K562 (cell line): ENCODE results near the gene PRKCB. TPM values are rescaled to one million over a fixed set of nuclear protein-coding genes. Genes with fewer than 3 reads are reported as not detected.

ENCODE experiments used
- ARNT ChIP-seq, 2 experiments: fragments of 450-650 bp; IDR thresholded peaks; 2 replicates each; pipeline ENCODE4 v1.6.1; 2016; ENCODE audit warnings: mild to moderate bottlenecking in 1 of 2
- BMI1 ChIP-seq: fragments of 150-350 bp; IDR thresholded peaks from 2 replicates; pipeline ENCODE4 v1.6.1; 2014; ENCODE audit warnings: low read length
- EZH2 ChIP-seq: IDR thresholded peaks from 2 replicates; pipeline ENCODE4 v1.6.1; 2012; ENCODE audit warnings: low read depth, mild to moderate bottlenecking, inconsistent platforms, low read length, borderline replicate concordance
- FUS ChIP-seq: fragments of 200-400 bp; formaldehyde crosslinking; optimal IDR thresholded peaks from 2 replicates; pipeline ENCODE3; 2017; ENCODE audit warnings: low read depth, low read length
- MED1 ChIP-seq: sonication (generic); formaldehyde crosslinking; IDR thresholded peaks from 2 replicates; pipeline ENCODE4 v1.8.1; 2023; ENCODE audit warnings: missing genetic modification reagents, borderline replicate concordance
- MYNN ChIP-seq, 2 experiments: sonication (generic); formaldehyde crosslinking in 1 of 2; IDR thresholded peaks; 2 replicates each; pipeline versions ENCODE4 v1.5.0 to v1.6.1; 2016 to 2020; ENCODE audit warnings: antibody characterized with exemption in 1 of 2, missing genetic modification reagents in 1 of 2
- NCOA4 ChIP-seq: fragments of 450-650 bp; IDR thresholded peaks from 2 replicates; pipeline ENCODE4 v1.6.1; 2018; ENCODE audit warnings: mild to moderate bottlenecking; ENCODE audit not compliant: partially characterized antibody
- PURB ChIP-seq: sonication (generic); formaldehyde crosslinking; IDR thresholded peaks from 2 replicates; pipeline ENCODE4 v1.9.0; 2021; ENCODE audit warnings: low read depth, mild to moderate bottlenecking, missing genetic modification reagents
- RAD21 ChIP-seq, 2 experiments: fragments of 250-450 bp in 1 of 2; fragments of 450-650 bp in 1 of 2; sonication (Bioruptor Pico) in 1 of 2; formaldehyde crosslinking in 1 of 2; IDR thresholded peaks in 1 of 2; conservative IDR thresholded peaks in 1 of 2; 2 replicates each; pipeline versions ENCODE4 v1.4.0 to v1.8.0; 2020 to 2022; ENCODE audit warnings: mild to moderate bottlenecking in 2 of 2, moderate library complexity in 1 of 2
- TRIM28 ChIP-seq: fragments of 450-650 bp; IDR thresholded peaks from 2 replicates; pipeline ENCODE4 v1.6.1; 2017
- XRCC4 ChIP-seq: IDR thresholded peaks from one replicate; pipeline ENCODE4 v1.6.1; 2011; ENCODE audit not compliant: insufficient read depth, insufficient read length; ENCODE audit errors: extremely low read depth
- ZBTB40 ChIP-seq, 2 experiments: fragments of 450-650 bp in 1 of 2; sonication (generic) in 1 of 2; formaldehyde crosslinking in 1 of 2; IDR thresholded peaks; 2 replicates each; pipeline versions ENCODE4 v1.7.1 to v1.9.0; 2016 to 2022; ENCODE audit warnings: inconsistent platforms in 1 of 2, mild to moderate bottlenecking in 1 of 2, missing genetic modification reagents in 1 of 2
- ZNF133 ChIP-seq: fragments of 250-450 bp; sonication (Bioruptor Pico); IDR thresholded peaks from 2 replicates; pipeline ENCODE4 v1.4.0; 2020; ENCODE audit warnings: mild to moderate bottlenecking
- ZNF175 ChIP-seq: fragments of 200-800 bp; sonication (Bioruptor generic); IDR thresholded peaks from 2 replicates; pipeline ENCODE4 v1.6.1; 2016; ENCODE audit warnings: low read depth, mild to moderate bottlenecking, missing genetic modification characterization, missing compliant biosample characterization
- ZNF232 ChIP-seq: sonication (generic); formaldehyde crosslinking; IDR thresholded peaks from 2 replicates; pipeline ENCODE4 v1.8.0; 2022; ENCODE audit warnings: mild to moderate bottlenecking, missing genetic modification reagents
- ZNF274 ChIP-seq: IDR thresholded peaks from 2 replicates; pipeline ENCODE4 v1.6.1; 2011; ENCODE audit warnings: low read depth, mild to moderate bottlenecking, low read length, moderate library complexity, borderline replicate concordance
- ZNF316 ChIP-seq: fragments of 450-650 bp; IDR thresholded peaks from 2 replicates; pipeline ENCODE4 v1.6.1; 2016
- polyA plus RNA-seq, 8 experiments: library from polyadenylated mRNA; depleted of rRNA in 4 of 8; stranded (reverse) in 5 of 8; unstranded in 3 of 8; fragments of >200 nt; fragmentation: Nextera tagmentation in 2 of 8; fragmentation: Illumina TruSeq in 1 of 8; extraction: Ambion mirVana in 2 of 8; extraction: Trizol in 1 of 8; gene quantifications; 2 replicates each; pipeline versions ENCODE4 v1.2.1 to v1.2.3, GENCODE V29; 2011 to 2014; ENCODE audit warnings: inconsistent platforms in 1 of 8, missing spikeins in 1 of 8
- total RNA-seq, 7 experiments: library from RNA; depleted of rRNA in 6 of 7; stranded (reverse); fragments of >200 nt in 6 of 7; fragmentation: Illumina TruSeq in 2 of 7; extraction: Trizol in 2 of 7; gene quantifications; 2 replicates each; pipeline versions ENCODE4 v1.2.1 to v1.2.3, GENCODE V29; 2011 to 2021; ENCODE audit warnings: low replicate concordance in 1 of 7

The PRKCB gene
- total and polyA plus RNA-seq, 9 of the 15 experiments (the other 6 are each of a cell fraction or from before 2014, with no cell fraction given), result 49.9 to 276 (median 148) TPM

GRCh38 chr16:24053099-24053946 is 217.5 kb downstream of the PRKCB start (continued):
- TF ChIP-seq ZNF274 (no peak), BMI1 (no peak), ZNF175 (CRISPR knock-in tag) (no peak), ZNF133 (CRISPR knock-in tag) (no peak), NCOA4 (no peak), ZBTB40 (IDR thresholded peaks at IDR 0.05) (peak; percentile 94), ZBTB40 (CRISPR knock-in tag; IDR thresholded peaks at IDR 0.05) (peak; percentile 92), MYNN (IDR thresholded peaks at IDR 0.05) (no peak), MYNN (CRISPR knock-in tag; IDR thresholded peaks at IDR 0.05) (no peak), XRCC4 (no peak), ZNF232 (CRISPR knock-in tag) (no peak), MED1 (no peak), PURB (no peak), TRIM28 (peak; percentile 53; the same call in 1 of the 2 replicates), EZH2 (no peak), FUS (no peak), RAD21 (CRISPR knock-in tag; conservative IDR thresholded peaks at IDR 0.05 in 1 of 2, IDR thresholded peaks at IDR 0.05 in 1 of 2) (no peak), ARNT (IDR thresholded peaks at IDR 0.05) (no peak), ZNF316 (peak; percentile 75)
